HUES64 (cell line): ENCODE measurements around the gene KPNA6.
"Not testable (repeated sequence)": the region's sequence is repeated elsewhere in the genome, so short reads cannot be mapped to it uniquely, and the experiment has no call there.

Source experiments
- H3K27ac ChIP-seq: 2 replicates; pipeline ENCODE4 v1.7.0; 2013; ENCODE audit warnings: low read depth, low read length, inconsistent platforms
- H3K27me3 ChIP-seq: 2 replicates; pipeline ENCODE4 v1.6.1; 2013; ENCODE audit warnings: mild to moderate bottlenecking, low read length; ENCODE audit not compliant: insufficient read depth
- H3K36me3 ChIP-seq: 2 replicates; pipeline ENCODE4 v1.6.1; 2013; ENCODE audit warnings: mild to moderate bottlenecking, low read length; ENCODE audit not compliant: insufficient read depth
- H3K4me1 ChIP-seq: 2 replicates; pipeline ENCODE4 v1.6.1; 2013; ENCODE audit warnings: mild to moderate bottlenecking, low read length, moderate library complexity; ENCODE audit not compliant: insufficient read depth
- H3K4me3 ChIP-seq: 2 replicates; pipeline ENCODE4 v1.5.1; 2013; ENCODE audit warnings: mild to moderate bottlenecking, low read length, moderate library complexity
- H3K9ac ChIP-seq: 2 replicates; pipeline ENCODE4 v1.6.1; 2013; ENCODE audit warnings: mild to moderate bottlenecking, low read depth, low read length
- H3K9me3 ChIP-seq: 2 replicates; pipeline ENCODE4 v1.6.1; 2013; ENCODE audit warnings: low read depth, low read length; ENCODE audit not compliant: insufficient read depth
- WGBS: fragments of 150-250, 120-280 bp; methylation state at CpG from one replicate; pipeline ENCODE4 v1.1.7; 2013; ENCODE audit warnings: missing lambda C conversion rate; 5-methylcytosine and 5-hydroxymethylcytosine counted together

KPNA6 gene

GRCh38 chr1:32122151-32122550, 14.3 kb downstream of the KPNA6 start:
- H3K9me3 ChIP-seq, result no peaks in the 10 kb centered on the region
- no peaks in the 10 kb centered on the region for H3K27me3 ChIP-seq
- H3K36me3 ChIP-seq, result no peaks in the 10 kb centered on the region
- H3K4me3 ChIP-seq, result no peak overlapping the region
- H3K9ac ChIP-seq, result no peak overlapping the region
- H3K4me1 ChIP-seq, result peaks cover 7% of the 10 kb centered on the region
- WGBS, result 94% methylated on average over 5 of the region's 5 CpGs
- H3K27ac ChIP-seq, result no peak overlapping the region

- H3K27me3 ChIP-seq, H3K36me3 ChIP-seq, H3K27ac ChIP-seq, H3K4me3 ChIP-seq, H3K9ac ChIP-seq, H3K9me3 ChIP-seq: not testable (repeated sequence)
- 92% methylated on average over 2 of the region's 2 CpGs for WGBS
- peaks cover 17% of the 10 kb centered on the region for H3K4me1 ChIP-seq
Observed at GRCh38 chr1:32123361-32123760, 15.5 kb downstream of the KPNA6 start.

- Histone ChIP-seq H3K36me3 (peaks cover 5% of the 10 kb centered on the region), H3K9ac (no peak overlapping the region), H3K4me1 (peaks cover 17% of the 10 kb centered on the region), H3K27ac (no peak overlapping the region), H3K4me3 (no peak overlapping the region), H3K9me3 (no peaks in the 10 kb centered on the region), H3K27me3 (no peaks in the 10 kb centered on the region)
- 97% methylated on average over 8 of the region's 8 CpGs for WGBS
Observed at GRCh38 chr1:32125313-32125712, 17.5 kb downstream of the KPNA6 start.

GRCh38 chr1:32126770-32127169, 18.9 kb downstream of the KPNA6 start:
- WGBS, result 97% methylated on average over 2 of the region's 3 CpGs
- H3K36me3 ChIP-seq, result peaks cover 5% of the 10 kb centered on the region
- H3K4me3 ChIP-seq, result no peak overlapping the region
- no peaks in the 10 kb centered on the region for H3K9me3 ChIP-seq
- H3K27ac ChIP-seq, result peak overlapping the region; percentile 73
- no peaks in the 10 kb centered on the region for H3K27me3 ChIP-seq
- H3K9ac ChIP-seq, result peak overlapping the region; percentile 24; the same call in 1 of the 2 replicates
- peaks cover 17% of the 10 kb centered on the region for H3K4me1 ChIP-seq

GRCh38 chr1:32127409-32128198, 19.7 kb downstream of the KPNA6 start:
- H3K27me3 ChIP-seq, result no peaks in the 10 kb centered on the region
- whole genome bisulfite sequencing, result 87% methylated on average over 4 of the region's 4 CpGs
- H3K27ac ChIP-seq, result peak overlapping the region; percentile 73; the same call in 1 of the 2 replicates
- H3K4me1 ChIP-seq, result peaks cover 17% of the 10 kb centered on the region
- peak overlapping the region; percentile 24; the same call in 1 of the 2 replicates for H3K9ac ChIP-seq
- no peaks in the 10 kb centered on the region for H3K9me3 ChIP-seq
- peaks cover 5% of the 10 kb centered on the region for H3K36me3 ChIP-seq
- no peak overlapping the region for H3K4me3 ChIP-seq

GRCh38 chr1:32128479-32128878, 20.6 kb downstream of the KPNA6 start:
- Histone ChIP-seq H3K4me3 (no peak overlapping the region), H3K27ac (no peak overlapping the region), H3K4me1 (peaks cover 17% of the 10 kb centered on the region), H3K27me3 (no peaks in the 10 kb centered on the region), H3K9me3 (no peaks in the 10 kb centered on the region), H3K9ac (no peak overlapping the region), H3K36me3 (peaks cover 5% of the 10 kb centered on the region)
- 89% methylated on average over 1 of the region's 1 CpG for WGBS

GRCh38 chr1:32128964-32129363, 21.1 kb downstream of the KPNA6 start:
- 89% methylated on average over 1 of the region's 1 CpG for WGBS
- no peak overlapping the region for H3K27ac ChIP-seq
- no peaks in the 10 kb centered on the region for H3K27me3 ChIP-seq
- H3K4me1 ChIP-seq, result peaks cover 17% of the 10 kb centered on the region
- peaks cover 5% of the 10 kb centered on the region for H3K36me3 ChIP-seq
- no peaks in the 10 kb centered on the region for H3K9me3 ChIP-seq
- H3K9ac ChIP-seq, result no peak overlapping the region
- H3K4me3 ChIP-seq, result no peak overlapping the region

GRCh38 chr1:32133950-32134280, 26.1 kb downstream of the KPNA6 start:
- WGBS, result 93% methylated on average over 7 of the region's 9 CpGs
- not testable (repeated sequence) for H3K27me3 ChIP-seq, H3K27ac ChIP-seq, H3K36me3 ChIP-seq, H3K9me3 ChIP-seq, H3K9ac ChIP-seq, H3K4me3 ChIP-seq, H3K4me1 ChIP-seq

GRCh38 chr1:32137111-32137510, 29.3 kb downstream of the KPNA6 start:
- Histone ChIP-seq H3K4me1 (peaks cover 4% of the 10 kb centered on the region; the same call in 1 of the 2 replicates), H3K9ac (no peak overlapping the region), H3K9me3 (no peaks in the 10 kb centered on the region), H3K27ac (no peak overlapping the region), H3K27me3 (no peaks in the 10 kb centered on the region), H3K36me3 (no peaks in the 10 kb centered on the region), H3K4me3 (no peak overlapping the region)
- WGBS, result 93% methylated on average over 5 of the region's 5 CpGs

- H3K9ac ChIP-seq, result no peak overlapping the region
- no peak overlapping the region for H3K27ac ChIP-seq
- H3K36me3 ChIP-seq, result no peaks in the 10 kb centered on the region
- no peaks in the 10 kb centered on the region for H3K9me3 ChIP-seq
- H3K27me3 ChIP-seq, result no peaks in the 10 kb centered on the region
- peaks cover 4% of the 10 kb centered on the region; the same call in 1 of the 2 replicates for H3K4me1 ChIP-seq
- WGBS, result 95% methylated on average over 5 of the region's 5 CpGs
- no peak overlapping the region for H3K4me3 ChIP-seq
Observed at GRCh38 chr1:32138965-32139364, 31.1 kb downstream of the KPNA6 start.

GRCh38 chr1:32142446-32143301, 34.8 kb downstream of the KPNA6 start:
- peaks cover 4% of the 10 kb centered on the region; the same call in 1 of the 2 replicates for H3K4me1 ChIP-seq
- H3K36me3 ChIP-seq, result no peaks in the 10 kb centered on the region
- WGBS, result 88% methylated on average over 4 of the region's 6 CpGs
- H3K27ac ChIP-seq, result 0 out of 2 replicates have a peak overlapping the region, but pooled peaks have one; percentile 12
- no peak overlapping the region for H3K9ac ChIP-seq
- H3K9me3 ChIP-seq, result no peaks in the 10 kb centered on the region
- no peaks in the 10 kb centered on the region for H3K27me3 ChIP-seq
- H3K4me3 ChIP-seq, result no peak overlapping the region
